IMR-90 (cell line): Measurements from ENCODE around the gene FRY. TPM values are rescaled to one million over a fixed set of nuclear protein-coding genes. Genes with fewer than 3 reads are reported as not detected.

ENCODE experiments used
- ATAC-seq: fragments of 200-7000 bp; cut with Tn5 transposase; 2 replicates; pipeline ENCODE4 v1.9.1; 2020; ENCODE audit warnings: low read depth, mild to moderate bottlenecking, moderate library complexity
- BruUV-seq: library from RNA; stranded (reverse); fragments of 400-500 nt; replicated peaks from 2 replicates; lab custom pipeline; 2021; lab: Mats Ljungman, UMichigan
- CTCF ChIA-PET: fragments of 300-600 bp; formaldehyde crosslinking; extraction: SDS; loops from one replicate; lab custom pipeline; 2021; ENCODE audit warnings: antibody characterized with exemption; lab: Yijun Ruan, JAX
- POLR2A ChIA-PET: fragments of 300-600 bp; sonication (Branson Sonifier 250); formaldehyde crosslinking; loops from one replicate; lab custom pipeline; 2022; ENCODE audit warnings: antibody characterized with exemption; ENCODE audit not compliant: unreplicated experiment; lab: Charles Lee
- DNase-seq: peaks from one replicate; pipeline ENCODE4 v3.0.0; 2013
- H2AFZ ChIP-seq: replicated peaks from 2 replicates; pipeline ENCODE3; 2013; ENCODE audit warnings: low read length, mild to moderate bottlenecking; ENCODE audit not compliant: poor library complexity
- H2AK5ac ChIP-seq: 2 replicates; pipeline ENCODE4 v1.6.1; 2013; ENCODE audit warnings: low read depth, low read length, inconsistent platforms
- H2AK9ac ChIP-seq: replicated peaks from 2 replicates; pipeline ENCODE3; 2013; ENCODE audit warnings: mild to moderate bottlenecking, low read depth, low read length, moderate library complexity; ENCODE audit not compliant: poor library complexity
- H2BK120ac ChIP-seq: 2 replicates; pipeline ENCODE4 v1.6.1; 2013; ENCODE audit warnings: low read depth, low read length, inconsistent platforms
- H2BK15ac ChIP-seq: 3 replicates; pipeline ENCODE4 v1.6.1; 2013; ENCODE audit warnings: low read depth, low read length, inconsistent platforms
- H2BK20ac ChIP-seq: 2 replicates; pipeline ENCODE4 v1.6.1; 2013; ENCODE audit warnings: low read depth, mild to moderate bottlenecking, inconsistent platforms, low read length, moderate library complexity
- H2BK5ac ChIP-seq: 2 replicates; pipeline ENCODE4 v1.6.1; 2013; ENCODE audit warnings: mild to moderate bottlenecking, low read depth, low read length, inconsistent platforms; ENCODE audit not compliant: poor library complexity, severe bottlenecking
- H3K14ac ChIP-seq: replicated peaks from 2 replicates; pipeline ENCODE4 v1.6.1; 2013; ENCODE audit warnings: low read depth, low read length, inconsistent platforms
- H3K18ac ChIP-seq: 2 replicates; pipeline ENCODE4 v1.6.1; 2013; ENCODE audit warnings: low read depth, low read length, control low read depth
- H3K23ac ChIP-seq: 2 replicates; pipeline ENCODE4 v1.6.1; 2013; ENCODE audit warnings: low read depth, low read length, inconsistent platforms
- H3K27ac ChIP-seq: 2 replicates; pipeline ENCODE4 v1.5.1; 2013; ENCODE audit warnings: mild to moderate bottlenecking, control low read depth, low read length; ENCODE audit not compliant: insufficient read depth
- H3K27me3 ChIP-seq: 2 replicates; pipeline ENCODE4 v1.6.1; 2013; ENCODE audit warnings: low read length; ENCODE audit not compliant: control insufficient read depth, insufficient read depth
- H3K36me3 ChIP-seq: 2 replicates; pipeline ENCODE4 v1.6.1; 2013; ENCODE audit warnings: low read length, mixed read lengths; ENCODE audit not compliant: control insufficient read depth, insufficient read depth
- H3K4ac ChIP-seq: 2 replicates; pipeline ENCODE4 v1.6.1; 2013; ENCODE audit warnings: low read depth, low read length, inconsistent platforms
- H3K4me1 ChIP-seq: 2 replicates; pipeline ENCODE4 v1.6.1; 2013; ENCODE audit warnings: low read length, mixed read lengths; ENCODE audit not compliant: control insufficient read depth, insufficient read depth
- H3K4me2 ChIP-seq: 2 replicates; pipeline ENCODE4 v1.6.1; 2013; ENCODE audit warnings: low read depth, mild to moderate bottlenecking, control low read depth, low read length, moderate library complexity
- H3K4me3 ChIP-seq: 2 replicates; pipeline ENCODE4 v1.5.1; 2013; ENCODE audit warnings: low read depth, mild to moderate bottlenecking, control low read depth, low read length, moderate library complexity; ENCODE audit not compliant: insufficient read depth
- H3K56ac ChIP-seq: 2 replicates; pipeline ENCODE4 v1.6.1; 2013; ENCODE audit warnings: low read length, inconsistent platforms; ENCODE audit not compliant: insufficient read depth; ENCODE audit errors: extremely low read depth
- H3K79me1 ChIP-seq, 2 experiments: 2 replicates each; pipeline ENCODE4 v1.6.1; 2013; ENCODE audit warnings: low read length in 2 of 2, inconsistent platforms in 1 of 2, low read depth in 1 of 2
- H3K9ac ChIP-seq: 2 replicates; pipeline ENCODE4 v1.6.1; 2013; ENCODE audit warnings: low read depth, low read length, control low read depth
- H3K9me1 ChIP-seq: 2 replicates; pipeline ENCODE4 v1.6.1; 2013; ENCODE audit warnings: low read length, inconsistent platforms; ENCODE audit not compliant: insufficient read depth
- H3K9me3 ChIP-seq: 2 replicates; pipeline ENCODE4 v1.6.1; 2013; ENCODE audit warnings: low read length; ENCODE audit not compliant: control insufficient read depth, insufficient read depth
- H4K20me1 ChIP-seq: 2 replicates; pipeline ENCODE4 v1.6.1; 2013; ENCODE audit warnings: low read length, inconsistent platforms; ENCODE audit not compliant: insufficient read depth
- H4K5ac ChIP-seq: 2 replicates; pipeline ENCODE4 v1.6.1; 2013; ENCODE audit warnings: mild to moderate bottlenecking, low read depth, low read length, control low read depth
- H4K8ac ChIP-seq, 2 experiments: 2 replicates each; pipeline ENCODE4 v1.6.1; 2013; ENCODE audit warnings: low read depth in 2 of 2, low read length in 2 of 2, control low read depth in 1 of 2, inconsistent platforms in 1 of 2
- H4K91ac ChIP-seq: 2 replicates; pipeline ENCODE4 v1.6.1; 2013; ENCODE audit warnings: low read depth, low read length, inconsistent platforms; ENCODE audit not compliant: insufficient read depth
- MAZ ChIP-seq: IDR thresholded peaks from 2 replicates; pipeline ENCODE4 v1.6.1; 2012; ENCODE audit warnings: low read depth, mild to moderate bottlenecking, low read length, improper control_type of control experiment, moderate library complexity, borderline replicate concordance
- RAD21 ChIP-seq: IDR thresholded peaks from 2 replicates; pipeline ENCODE4 v1.6.1; 2012; ENCODE audit warnings: low read length, improper control_type of control experiment
- SMC3 ChIP-seq: fragments of 150-350 bp; IDR thresholded peaks from 2 replicates; pipeline ENCODE4 v1.6.1; 2016; ENCODE audit warnings: low read depth, mild to moderate bottlenecking, antibody characterized with exemption, low read length, moderate library complexity
- WGBS, 2 experiments: methylation state at CpG; one replicate each; pipeline versions ENCODE4 v1.1.5 to v1.1.7; 2013; ENCODE audit warnings: missing lambda C conversion rate in 2 of 2; ENCODE audit not compliant: insufficient read length in 1 of 2; ENCODE audit errors: extremely low coverage in 2 of 2; 5-methylcytosine and 5-hydroxymethylcytosine counted together
- dilution Hi-C: fragments of 300-500 bp; cut with HindIII; formaldehyde crosslinking; loops from one replicate; pipeline ENCODE4 v1.14.3; 2018; ENCODE audit warnings: low sequenced_read_pairs; ENCODE audit not compliant: unreplicated experiment
- in situ Hi-C: fragments of 300-500 bp; cut with MboI; formaldehyde crosslinking; loops from 3 replicates; pipeline ENCODE4 v1.14.3; 2019; ENCODE audit warnings: low sequenced_read_pairs, inconsistent platforms, mixed read lengths
- intact Hi-C: fragments of 100-400 bp; cut with micrococcal nuclease; formaldehyde crosslinking; loops from 2 replicates; pipeline ENCODE4 v1.10.0; 2022
- polyA plus RNA-seq, 3 experiments: library from polyadenylated mRNA; depleted of rRNA; stranded (reverse); fragments of >200 nt; gene quantifications; 2 replicates each; pipeline ENCODE4 v1.2.3, GENCODE V29; 2012; ENCODE audit warnings: low replicate concordance in 1 of 3
- total RNA-seq: library from RNA; depleted of rRNA; stranded (reverse); fragments of >200 nt; gene quantifications from 2 replicates; pipeline ENCODE4 v1.2.3, GENCODE V29; 2012
- TF ChIP-seq, protein P1 (sequence below): conservative IDR thresholded peaks from 2 replicates; pipeline ENCODE4 v1.5.1; 2012; ENCODE audit warnings: mild to moderate bottlenecking, low read depth, low read length, improper control_type of control experiment

Gene FRY
- total and polyA plus RNA-seq, 2 of the 4 experiments (the other 2 are of a cell fraction) = 3.0 to 4.8 TPM

DNA sequence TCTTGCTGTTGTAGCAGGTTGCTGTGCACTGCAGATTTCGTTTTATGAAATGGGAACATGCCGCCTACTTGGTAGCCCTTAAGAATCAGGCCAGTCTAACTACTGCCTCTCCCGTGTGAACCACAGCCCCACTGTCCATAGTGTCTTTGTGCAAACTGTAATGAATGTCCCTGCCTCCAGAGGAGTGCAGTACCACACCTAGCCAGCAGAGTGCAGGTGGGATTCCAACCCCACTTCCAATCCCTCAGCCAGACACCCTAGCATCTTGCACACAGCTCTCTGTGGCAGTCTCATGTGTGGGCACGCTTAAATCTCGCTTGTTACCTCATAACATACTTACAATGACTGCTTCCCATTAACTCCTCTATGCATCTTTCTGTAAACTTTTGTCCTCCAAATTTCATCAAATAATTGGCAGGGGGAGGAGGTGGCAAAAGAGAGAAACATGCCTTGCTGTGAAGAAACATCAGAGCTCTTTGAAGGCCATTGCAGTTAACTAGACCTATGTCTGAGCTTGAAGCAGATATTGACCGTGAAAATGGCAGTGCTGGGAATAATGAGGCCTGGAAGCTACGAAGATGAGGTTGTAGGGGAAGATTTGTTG is 236.4 kb downstream of the FRY start:
- no peak overlapping the region for H3K23ac ChIP-seq
- H3K4me1 ChIP-seq = peaks cover 4% of the 10 kb centered on the region; the same call in 1 of the 2 replicates
- no peak overlapping the region for H3K4ac ChIP-seq
- H3K4me2 ChIP-seq = no peak overlapping the region
- H3K9ac ChIP-seq = no peak overlapping the region
- dilution Hi-C loops (no loop called here), in situ Hi-C loops (no loop called here), intact Hi-C loops (no loop called here)
- TF ChIP-seq, protein P1, sequence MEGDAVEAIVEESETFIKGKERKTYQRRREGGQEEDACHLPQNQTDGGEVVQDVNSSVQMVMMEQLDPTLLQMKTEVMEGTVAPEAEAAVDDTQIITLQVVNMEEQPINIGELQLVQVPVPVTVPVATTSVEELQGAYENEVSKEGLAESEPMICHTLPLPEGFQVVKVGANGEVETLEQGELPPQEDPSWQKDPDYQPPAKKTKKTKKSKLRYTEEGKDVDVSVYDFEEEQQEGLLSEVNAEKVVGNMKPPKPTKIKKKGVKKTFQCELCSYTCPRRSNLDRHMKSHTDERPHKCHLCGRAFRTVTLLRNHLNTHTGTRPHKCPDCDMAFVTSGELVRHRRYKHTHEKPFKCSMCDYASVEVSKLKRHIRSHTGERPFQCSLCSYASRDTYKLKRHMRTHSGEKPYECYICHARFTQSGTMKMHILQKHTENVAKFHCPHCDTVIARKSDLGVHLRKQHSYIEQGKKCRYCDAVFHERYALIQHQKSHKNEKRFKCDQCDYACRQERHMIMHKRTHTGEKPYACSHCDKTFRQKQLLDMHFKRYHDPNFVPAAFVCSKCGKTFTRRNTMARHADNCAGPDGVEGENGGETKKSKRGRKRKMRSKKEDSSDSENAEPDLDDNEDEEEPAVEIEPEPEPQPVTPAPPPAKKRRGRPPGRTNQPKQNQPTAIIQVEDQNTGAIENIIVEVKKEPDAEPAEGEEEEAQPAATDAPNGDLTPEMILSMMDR = peak; percentile 25; the same call in 1 of the 2 replicates
- TF ChIP-seq MAZ = no peak
- TF ChIP-seq RAD21 = peak; percentile 32
- TF ChIP-seq SMC3 = 0 out of 2 replicates have a peak, but pooled peaks have one; percentile 21
- no peak overlapping the region for H2BK20ac ChIP-seq
- H2AFZ ChIP-seq = no peak overlapping the region
- H2BK120ac ChIP-seq = no peak overlapping the region
- no peak overlapping the region for H4K5ac ChIP-seq
- no peak overlapping the region for H2AK9ac ChIP-seq
- ChIA-PET CTCF (interaction anchor here (0.5 to 1.7 kb wide), 3 partner anchors 10 to 357 kb away, joined by 3 to 6 read pairs (median 6); no protein-coding TSS in a partner anchor), POLR2A (no interaction called here)
- no peak overlapping the region for H4K8ac ChIP-seq
- no CpG with 5 or more reads among the region's 7 CpGs for WGBS, 2 experiments
- no peak overlapping the region for H3K18ac ChIP-seq
- H3K9me1 ChIP-seq = peaks cover 19% of the 10 kb centered on the region
- no peak overlapping the region for H3K4me3 ChIP-seq
- no peaks in the 10 kb centered on the region for H3K27me3 ChIP-seq
- no peaks in the 10 kb centered on the region for H3K9me3 ChIP-seq
- H3K36me3 ChIP-seq = peaks cover 14% of the 10 kb centered on the region; the same call in 1 of the 2 replicates
- BruUV-seq = no TSS peak
- H3K27ac ChIP-seq = no peak overlapping the region
- H3K79me1 ChIP-seq = no peaks in the 10 kb centered on the region
- H3K14ac ChIP-seq = no peak overlapping the region
- H2BK15ac ChIP-seq = no peak overlapping the region
- H4K91ac ChIP-seq = no peak overlapping the region
- H2AK5ac ChIP-seq = no peak overlapping the region; the same call in 1 of the 2 replicates
- H2BK5ac ChIP-seq = no peak overlapping the region
- ATAC-seq (0 out of 2 replicates have a peak, but pooled peaks have one; percentile 24), DNase-seq (no peak)
- no peaks in the 10 kb centered on the region for H4K20me1 ChIP-seq
- H3K56ac ChIP-seq = no peak overlapping the region
